CD14-positive monocyte (primary cell): ENCODE data around the gene POC5. TPM values are rescaled to one million over a fixed set of nuclear protein-coding genes. Genes with fewer than 3 reads are reported as not detected.
A peak's percentile ranks its signal among the peaks of the same experiment; 100 is the strongest.

ENCODE experiments used
- DNase-seq, 3 donors: peaks; one replicate each; pipeline ENCODE4 v3.0.0-alpha.2; 2011 to 2022
- H2AFZ ChIP-seq: 2 replicates; pipeline ENCODE4 v1.6.0; 2012; ENCODE audit warnings: mild to moderate bottlenecking, low read depth, low read length, inconsistent platforms; ENCODE audit not compliant: insufficient read depth, poor library complexity, severe bottlenecking
- H3K27ac ChIP-seq, 2 donors: 1 replicate in 1 of 2; 2 replicates in 1 of 2; pipeline ENCODE4 v1.5.1; 2012 to 2013; ENCODE audit warnings: low read length in 2 of 2, control low read depth in 1 of 2, inconsistent platforms in 1 of 2, low read depth in 1 of 2, mild to moderate bottlenecking in 1 of 2
- H3K27me3 ChIP-seq, 2 donors: one replicate each; pipeline versions ENCODE4 v1.6.0 to v1.6.1; 2011 to 2013; ENCODE audit warnings: low read length in 2 of 2; ENCODE audit not compliant: control insufficient read depth in 2 of 2, insufficient read depth in 2 of 2
- H3K36me3 ChIP-seq, 2 donors: replicated peaks in 1 of 2; 1 replicate in 1 of 2; 2 replicates in 1 of 2; pipeline versions ENCODE4 v1.5.1 to v1.6.1; 2012 to 2013; ENCODE audit warnings: low read length in 2 of 2, control low read depth in 1 of 2, inconsistent platforms in 1 of 2, mild to moderate bottlenecking in 1 of 2; ENCODE audit not compliant: insufficient read depth in 2 of 2, control insufficient read depth in 1 of 2
- H3K4me1 ChIP-seq, 2 donors: 1 replicate in 1 of 2; 2 replicates in 1 of 2; pipeline versions ENCODE4 v1.5.1 to v1.6.1; 2012 to 2013; ENCODE audit warnings: low read length in 2 of 2, control low read depth in 1 of 2, inconsistent platforms in 1 of 2, mild to moderate bottlenecking in 1 of 2, moderate library complexity in 1 of 2; ENCODE audit not compliant: insufficient read depth in 2 of 2, control insufficient read depth in 1 of 2
- H3K4me2 ChIP-seq: replicated peaks from 2 replicates; pipeline ENCODE3; 2012; ENCODE audit warnings: low read length, moderate library complexity, mild to moderate bottlenecking; ENCODE audit not compliant: poor library complexity, severe bottlenecking; ENCODE audit errors: extremely low read depth
- H3K4me3 ChIP-seq, 3 experiments: fragments of 200-600 bp in 1 of 3; sonication (generic) in 1 of 3; replicated peaks in 1 of 3; 1 replicate in 2 of 3; 2 replicates in 1 of 3; pipeline ENCODE4 v1.5.1; 2011 to 2013; ENCODE audit warnings: low read length in 3 of 3, mild to moderate bottlenecking in 3 of 3, control low read depth in 2 of 3, low read depth in 2 of 3, inconsistent platforms in 1 of 3, moderate library complexity in 1 of 3
- H3K79me2 ChIP-seq: 2 replicates; pipeline ENCODE4 v1.6.0; 2012; ENCODE audit warnings: mild to moderate bottlenecking, control low read depth, inconsistent platforms, low read length, moderate library complexity; ENCODE audit not compliant: insufficient read depth
- H3K9ac ChIP-seq: 2 replicates; pipeline ENCODE4 v1.6.0; 2017; ENCODE audit warnings: low read length, mild to moderate bottlenecking; ENCODE audit not compliant: insufficient read depth, poor library complexity, severe bottlenecking
- H3K9me3 ChIP-seq, 2 donors: replicated peaks in 1 of 2; 1 replicate in 1 of 2; 2 replicates in 1 of 2; pipeline versions ENCODE4 v1.5.1 to v1.6.1; 2012 to 2013; ENCODE audit warnings: low read length in 2 of 2, control low read depth in 1 of 2; ENCODE audit not compliant: control insufficient read depth in 1 of 2, insufficient read depth in 1 of 2
- H4K20me1 ChIP-seq: 2 replicates; pipeline ENCODE4 v1.6.0; 2012; ENCODE audit warnings: mild to moderate bottlenecking, low read length, control low read depth, moderate library complexity; ENCODE audit not compliant: insufficient read depth
- H3K27ac Mint-ChIP-seq, 7 donors: one replicate each; pipeline ENCODE4 v1.8.0; 2020; ENCODE audit warnings: mild to moderate bottlenecking in 7 of 7, mixed read lengths in 7 of 7, moderate library complexity in 6 of 7, inconsistent platforms in 2 of 7
- H3K27me3 Mint-ChIP-seq, 3 donors: one replicate each; pipeline ENCODE4 v1.8.0; 2021 to 2022; ENCODE audit warnings: low read depth in 3 of 3, mild to moderate bottlenecking in 3 of 3, mixed read lengths in 3 of 3, moderate library complexity in 3 of 3, inconsistent platforms in 1 of 3
- H3K36me3 Mint-ChIP-seq, 2 donors: one replicate each; pipeline ENCODE4 v1.8.0; 2020; ENCODE audit warnings: mixed read lengths in 2 of 2, inconsistent platforms in 1 of 2, mild to moderate bottlenecking in 1 of 2
- H3K4me1 Mint-ChIP-seq: one replicate; pipeline ENCODE4 v1.8.0; 2020; ENCODE audit warnings: mild to moderate bottlenecking, mixed read lengths
- H3K4me3 Mint-ChIP-seq, 2 donors: one replicate each; pipeline ENCODE4 v1.8.0; 2020; ENCODE audit warnings: mild to moderate bottlenecking in 2 of 2, mixed read lengths in 2 of 2, moderate library complexity in 1 of 2
- H3K9me3 Mint-ChIP-seq, 7 donors: one replicate each; pipeline ENCODE4 v1.8.0; 2020 to 2022; ENCODE audit warnings: mixed read lengths in 7 of 7, mild to moderate bottlenecking in 6 of 7, moderate library complexity in 6 of 7, inconsistent platforms in 2 of 7
- WGBS: methylation state at CpG from one replicate; pipeline ENCODE4 v1.1.5; 2013; ENCODE audit warnings: missing lambda C conversion rate; ENCODE audit not compliant: insufficient coverage; 5-methylcytosine and 5-hydroxymethylcytosine counted together
- intact Hi-C, 2 donors: fragments of 100-400 bp; cut with micrococcal nuclease; formaldehyde crosslinking; loops; one replicate each; pipeline versions ENCODE4 v1.15.0 to v1.15.1; 2023
- polyA plus RNA-seq, 3 donors: library from polyadenylated mRNA; depleted of rRNA in 1 of 3; unstranded in 2 of 3; stranded (reverse) in 1 of 3; fragments of 300-500 nt in 2 of 3; fragments of >200 nt in 1 of 3; fragmentation: Illumina TruSeq in 2 of 3; gene quantifications; 1 replicate in 2 of 3; 2 replicates in 1 of 3; pipeline ENCODE4 v1.2.3, GENCODE V29; 2012 to 2021
- TF ChIP-seq, protein P1 (sequence below): fragments of 200-600 bp; IDR thresholded peaks from one replicate; pipeline ENCODE4 v1.8.0; 2022; ENCODE audit warnings: antibody characterized with exemption, mild to moderate bottlenecking

The POC5 gene
- polyA plus RNA-seq, 3 donors = 4.3 to 13.5 (median 5.5) TPM

GRCh38 chr5:75668445-75668844, 48.8 kb downstream of the POC5 start:
- Histone ChIP-seq H3K9me3 (no peaks in the 10 kb centered on the region), H3K27me3 (no peaks in the 10 kb centered on the region), H3K36me3 (peaks cover 7 to 16% of the 10 kb centered on the region in 2 donors), H3K4me3 (no peak overlapping the region), H3K4me2 (peak overlapping the region; percentile 65), H3K27ac (no peak overlapping the region), H4K20me1 (no peaks in the 10 kb centered on the region), H3K9ac (no peak overlapping the region), H3K79me2 (no peaks in the 10 kb centered on the region), H2AFZ (peak overlapping the region; percentile 76), H3K4me1 (peaks cover 9 to 17% of the 10 kb centered on the region in 2 donors)
- intact Hi-C loops = loop anchor here in 1 of 2 donors (10.0 kb wide), 2 partner anchors 174 to 434 kb away; partner anchors contain the start of gene ANKRD31
- TF ChIP-seq, protein P1, sequence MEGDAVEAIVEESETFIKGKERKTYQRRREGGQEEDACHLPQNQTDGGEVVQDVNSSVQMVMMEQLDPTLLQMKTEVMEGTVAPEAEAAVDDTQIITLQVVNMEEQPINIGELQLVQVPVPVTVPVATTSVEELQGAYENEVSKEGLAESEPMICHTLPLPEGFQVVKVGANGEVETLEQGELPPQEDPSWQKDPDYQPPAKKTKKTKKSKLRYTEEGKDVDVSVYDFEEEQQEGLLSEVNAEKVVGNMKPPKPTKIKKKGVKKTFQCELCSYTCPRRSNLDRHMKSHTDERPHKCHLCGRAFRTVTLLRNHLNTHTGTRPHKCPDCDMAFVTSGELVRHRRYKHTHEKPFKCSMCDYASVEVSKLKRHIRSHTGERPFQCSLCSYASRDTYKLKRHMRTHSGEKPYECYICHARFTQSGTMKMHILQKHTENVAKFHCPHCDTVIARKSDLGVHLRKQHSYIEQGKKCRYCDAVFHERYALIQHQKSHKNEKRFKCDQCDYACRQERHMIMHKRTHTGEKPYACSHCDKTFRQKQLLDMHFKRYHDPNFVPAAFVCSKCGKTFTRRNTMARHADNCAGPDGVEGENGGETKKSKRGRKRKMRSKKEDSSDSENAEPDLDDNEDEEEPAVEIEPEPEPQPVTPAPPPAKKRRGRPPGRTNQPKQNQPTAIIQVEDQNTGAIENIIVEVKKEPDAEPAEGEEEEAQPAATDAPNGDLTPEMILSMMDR = no peak
- Mint-ChIP-seq H3K9me3 (peaks cover 0 to 3% (median 0%) of the 10 kb centered on the region in 7 donors), H3K27me3 (no peaks in the 10 kb centered on the region), H3K27ac (peak overlapping the region in 3 of 7 donors; percentile 41 to 89 (median 77)), H3K4me1 (peaks cover 22% of the 10 kb centered on the region), H3K36me3 (peaks cover 12 to 15% of the 10 kb centered on the region in 2 donors), H3K4me3 (peak overlapping the region in 1 of 2 donors; percentile 92)
- DNase-seq = no peak
- WGBS = 33% methylated on average over 1 of the region's 2 CpGs

DNA sequence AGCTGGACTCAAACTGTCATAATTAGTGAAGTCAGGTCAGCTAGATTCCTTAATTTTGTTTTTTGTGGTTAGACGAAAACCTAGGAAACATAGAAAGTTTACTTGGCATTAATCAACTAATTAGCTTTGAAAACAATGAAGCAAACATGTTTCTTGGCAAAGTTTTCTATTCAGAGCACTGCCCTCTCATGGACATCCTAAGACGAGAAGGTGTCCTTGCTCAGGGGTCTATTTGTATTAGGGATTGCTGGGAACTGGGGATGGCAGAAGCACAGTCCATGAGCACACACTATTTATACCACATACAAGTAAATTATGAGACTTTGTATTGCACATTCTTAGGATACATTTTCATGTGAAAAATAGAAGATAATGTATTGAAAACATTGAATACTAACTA, 49.7 kb downstream of the POC5 start:
- H3K9me3 ChIP-seq = no peaks in the 10 kb centered on the region
- H3K79me2 ChIP-seq = no peaks in the 10 kb centered on the region
- TF ChIP-seq, protein P1 = no peak
- no peak overlapping the region for H3K27ac Mint-ChIP-seq
- H3K36me3 ChIP-seq = peaks cover 0 to 8% of the 10 kb centered on the region in 2 donors
- no peaks in the 10 kb centered on the region for H4K20me1 ChIP-seq
- H3K27me3 ChIP-seq = no peaks in the 10 kb centered on the region
- no peak overlapping the region for H3K9ac ChIP-seq
- no peak overlapping the region for H3K27ac ChIP-seq
- H2AFZ ChIP-seq = no peak overlapping the region
- H3K4me1 ChIP-seq = peaks cover 9 to 17% of the 10 kb centered on the region in 2 donors
- no peaks in the 10 kb centered on the region for H3K27me3 Mint-ChIP-seq
- peaks cover 0 to 3% (median 0%) of the 10 kb centered on the region in 7 donors for H3K9me3 Mint-ChIP-seq
- no peak overlapping the region for H3K4me3 Mint-ChIP-seq
- no peak overlapping the region for H3K4me2 ChIP-seq
- WGBS = no CpG with 5 or more reads among the region's 2 CpGs
- intact Hi-C loops = loop anchor here in 1 of 2 donors (10.0 kb wide), 2 partner anchors 173 to 433 kb away; partner anchors contain the start of gene ANKRD31
- no peak overlapping the region for H3K4me3 ChIP-seq
- peaks cover 4 to 8% of the 10 kb centered on the region in 2 donors for H3K36me3 Mint-ChIP-seq
- DNase-seq = no peak
- peaks cover 22% of the 10 kb centered on the region for H3K4me1 Mint-ChIP-seq
